Colonic mucosa (tissue), 4 donors: ENCODE data around the gene SUGCT. TPM values are rescaled to one million over a fixed set of nuclear protein-coding genes. Genes with fewer than 3 reads are reported as not detected.

Source experiments
- DNase-seq: peaks from one replicate; pipeline ENCODE4 v3.0.0-alpha.2; 2020
- H3K27ac ChIP-seq: fragments of 200-600 bp; one replicate; pipeline ENCODE4 v1.8.0; 2021
- H3K27me3 ChIP-seq: fragments of 200-600 bp; one replicate; pipeline ENCODE4 v1.8.0; 2021
- H3K36me3 ChIP-seq: fragments of 200-600 bp; one replicate; pipeline ENCODE4 v1.8.0; 2021
- H3K4me1 ChIP-seq: fragments of 200-600 bp; one replicate; pipeline ENCODE4 v1.8.0; 2021; ENCODE audit warnings: mild to moderate bottlenecking
- H3K4me3 ChIP-seq: fragments of 200-600 bp; one replicate; pipeline ENCODE4 v1.8.0; 2021
- H3K9ac ChIP-seq, 2 donors: one replicate each; pipeline ENCODE4 v1.7.0; 2013; ENCODE audit warnings: control low read depth in 2 of 2, low read depth in 2 of 2, low read length in 2 of 2
- H3K9me3 ChIP-seq: fragments of 200-600 bp; one replicate; pipeline ENCODE4 v1.8.0; 2021
- CTCF ChIP-seq: fragments of 200-600 bp; IDR thresholded peaks from one replicate; pipeline ENCODE4 v1.8.0; 2022; ENCODE audit warnings: antibody characterized with exemption, mild to moderate bottlenecking
- intact Hi-C: fragments of 100-400 bp; cut with DNase I; formaldehyde crosslinking; loops from one replicate; pipeline ENCODE4 v1.14.1; 2022
- total RNA-seq, 2 donors: library from RNA; stranded (reverse); fragmentation: NEBNext Ultra II Directional in 1 of 2; extraction: Animal tissue kit (Norgen Biotek cat#: 25700) in 1 of 2; gene quantifications; one replicate each; pipeline ENCODE4 v1.2.1, GENCODE V29; 2021
- donor health status: healthy.
- donor health status: DM: no; HTN: no; CAD: no.
- donor health status: DM: no; HTN: no; CAD: no.

Gene SUGCT
- total RNA-seq, 2 donors from 2014 or later: 3.6 to 15.1 TPM

GRCh38 chr7:40570223-40570622 lies 435.4 kb downstream of the SUGCT start:
- H3K4me3 ChIP-seq: no peak overlapping the region
- no peaks in the 10 kb centered on the region for H3K27me3 ChIP-seq
- no peak for DNase-seq
- no peak overlapping the region for H3K27ac ChIP-seq
- no peaks in the 10 kb centered on the region for H3K4me1 ChIP-seq
- H3K9ac ChIP-seq: no peak overlapping the region
- no peaks in the 10 kb centered on the region for H3K9me3 ChIP-seq
- TF ChIP-seq CTCF: no peak
- intact Hi-C loops: no loop called here
- no peaks in the 10 kb centered on the region for H3K36me3 ChIP-seq

GRCh38 chr7:40571796-40572195 lies 437.0 kb downstream of the SUGCT start:
- no peaks in the 10 kb centered on the region for H3K36me3 ChIP-seq
- intact Hi-C loops: no loop called here
- DNase-seq: no peak
- H3K9ac ChIP-seq: no peak overlapping the region
- no peaks in the 10 kb centered on the region for H3K27me3 ChIP-seq
- no peak for TF ChIP-seq CTCF
- no peak overlapping the region for H3K4me3 ChIP-seq
- no peak overlapping the region for H3K27ac ChIP-seq
- H3K9me3 ChIP-seq: no peaks in the 10 kb centered on the region
- H3K4me1 ChIP-seq: no peaks in the 10 kb centered on the region

GRCh38 chr7:40572810-40573465 lies 438.1 kb downstream of the SUGCT start:
- no peak overlapping the region for H3K9ac ChIP-seq
- DNase-seq: no peak
- H3K36me3 ChIP-seq: no peaks in the 10 kb centered on the region
- no peaks in the 10 kb centered on the region for H3K9me3 ChIP-seq
- no peak for TF ChIP-seq CTCF
- no peak overlapping the region for H3K4me3 ChIP-seq
- intact Hi-C loops: no loop called here
- no peaks in the 10 kb centered on the region for H3K4me1 ChIP-seq
- H3K27me3 ChIP-seq: no peaks in the 10 kb centered on the region
- no peak overlapping the region for H3K27ac ChIP-seq

GRCh38 chr7:40579401-40579800 lies 444.6 kb downstream of the SUGCT start:
- no peaks in the 10 kb centered on the region for H3K36me3 ChIP-seq
- no peaks in the 10 kb centered on the region for H3K4me1 ChIP-seq
- no peak overlapping the region for H3K9ac ChIP-seq
- DNase-seq: no peak
- H3K27me3 ChIP-seq: no peaks in the 10 kb centered on the region
- H3K9me3 ChIP-seq: no peaks in the 10 kb centered on the region
- TF ChIP-seq CTCF: no peak
- no peak overlapping the region for H3K27ac ChIP-seq
- intact Hi-C loops: no loop called here
- H3K4me3 ChIP-seq: no peak overlapping the region

GRCh38 chr7:40580776-40581175 lies 446.0 kb downstream of the SUGCT start:
- TF ChIP-seq CTCF: no peak
- intact Hi-C loops: no loop called here

More at GRCh38 chr7:40580776-40581175, 446.0 kb downstream of the SUGCT start:
- H3K27ac ChIP-seq: no peak overlapping the region
- no peaks in the 10 kb centered on the region for H3K27me3 ChIP-seq
- H3K9me3 ChIP-seq: no peaks in the 10 kb centered on the region
- H3K36me3 ChIP-seq: no peaks in the 10 kb centered on the region
- no peak overlapping the region for H3K9ac ChIP-seq
- DNase-seq: no peak
- H3K4me1 ChIP-seq: no peaks in the 10 kb centered on the region
- H3K4me3 ChIP-seq: no peak overlapping the region
